SK-N-SH treated with all-trans-retinoic acid at 6 μM for 48 hours (cell line): Measurements from ENCODE around the gene SCFD2.

Experiments
- ATAC-seq: fragments of 200-7000 bp; cut with Tn5 transposase; 3 replicates; pipeline ENCODE4 v1.9.1; 2020; ENCODE audit warnings: mild to moderate bottlenecking, moderate library complexity
- ARNTL ChIP-seq: fragments of 450-650 bp; formaldehyde crosslinking; IDR thresholded peaks from 2 replicates; pipeline ENCODE4 v1.5.0; 2020; ENCODE audit warnings: low read depth, mild to moderate bottlenecking, moderate library complexity, borderline replicate concordance
- BACH2 ChIP-seq: fragments of 250-450 bp; sonication (Bioruptor Pico); IDR thresholded peaks from 2 replicates; pipeline ENCODE4 v1.9.0; 2021; ENCODE audit warnings: mild to moderate bottlenecking, borderline replicate concordance
- CREB5 ChIP-seq: fragments of 250-450 bp; sonication (Bioruptor Pico); IDR thresholded peaks from 2 replicates; pipeline ENCODE4 v1.5.1; 2020; ENCODE audit warnings: low read depth, mild to moderate bottlenecking, moderate library complexity
- CSDC2 ChIP-seq: fragments of 250-450 bp; sonication (Bioruptor Pico); IDR thresholded peaks from 2 replicates; pipeline ENCODE4 v1.5.0; 2020; ENCODE audit warnings: mild to moderate bottlenecking, moderate library complexity
- ESRRG ChIP-seq: fragments of 250-450 bp; sonication (Bioruptor Pico); IDR thresholded peaks from 2 replicates; pipeline ENCODE4 v1.6.1; 2021; ENCODE audit warnings: mild to moderate bottlenecking
- ISL1 ChIP-seq: fragments of 250-450 bp; sonication (Bioruptor Pico); IDR thresholded peaks from 2 replicates; pipeline ENCODE4 v2.1.2; 2022; ENCODE audit warnings: mild to moderate bottlenecking, moderate library complexity
- OSR1 ChIP-seq: fragments of 250-450 bp; sonication (Bioruptor Pico); IDR thresholded peaks from 2 replicates; pipeline ENCODE4 v1.8.0; 2022; ENCODE audit warnings: moderate library complexity, mild to moderate bottlenecking, inconsistent platforms
- POU6F1 ChIP-seq: fragments of 250-450 bp; sonication (Bioruptor Pico); IDR thresholded peaks from 2 replicates; pipeline ENCODE4 v1.8.0; 2021; ENCODE audit warnings: low read depth, mild to moderate bottlenecking, moderate library complexity, borderline replicate concordance
- PPARA ChIP-seq: fragments of 250-450 bp; sonication (Bioruptor Pico); IDR thresholded peaks from 2 replicates; pipeline ENCODE4 v1.5.0; 2020; ENCODE audit warnings: mild to moderate bottlenecking, borderline replicate concordance
- RARB ChIP-seq: fragments of 250-450 bp; sonication (Bioruptor Pico); IDR thresholded peaks from 2 replicates; pipeline ENCODE4 v1.8.0; 2021; ENCODE audit warnings: mild to moderate bottlenecking, moderate library complexity
- SNAI2 ChIP-seq: fragments of 250-450 bp; sonication (Bioruptor Pico); IDR thresholded peaks from 2 replicates; pipeline ENCODE4 v1.5.0; 2020; ENCODE audit warnings: mild to moderate bottlenecking, moderate library complexity
- TCF4 ChIP-seq: fragments of 250-450 bp; sonication (Bioruptor Pico); IDR thresholded peaks from 2 replicates; pipeline ENCODE4 v1.8.0; 2021; ENCODE audit warnings: mild to moderate bottlenecking, moderate library complexity, borderline replicate concordance
- TSHZ2 ChIP-seq: fragments of 250-450 bp; sonication (Bioruptor Pico); IDR thresholded peaks from 2 replicates; pipeline ENCODE4 v1.5.0; 2020; ENCODE audit warnings: mild to moderate bottlenecking, moderate library complexity
- ZC3H10 ChIP-seq: fragments of 250-450 bp; sonication (Bioruptor Pico); IDR thresholded peaks from 2 replicates; pipeline ENCODE4 v1.5.1; 2021; ENCODE audit warnings: mild to moderate bottlenecking, moderate library complexity
- ZFP30 ChIP-seq: fragments of 450-650 bp; formaldehyde crosslinking; IDR thresholded peaks from 2 replicates; pipeline ENCODE4 v1.5.0; 2022; ENCODE audit warnings: mild to moderate bottlenecking, moderate library complexity
- ZNF565 ChIP-seq: fragments of 450-650 bp; formaldehyde crosslinking; conservative IDR thresholded peaks from 2 replicates; pipeline ENCODE4 v1.5.0; 2020; ENCODE audit warnings: low read depth, mild to moderate bottlenecking, moderate library complexity
- ZNF70 ChIP-seq: fragments of 450-650 bp; formaldehyde crosslinking; IDR thresholded peaks from 2 replicates; pipeline ENCODE4 v1.5.0; 2020; ENCODE audit warnings: mild to moderate bottlenecking, moderate library complexity
- ZNF8 ChIP-seq: fragments of 450-650 bp; formaldehyde crosslinking; IDR thresholded peaks from 2 replicates; pipeline ENCODE4 v1.5.0; 2020; ENCODE audit warnings: mild to moderate bottlenecking, moderate library complexity
- TF ChIP-seq, protein P1 (sequence below): fragments of 250-450 bp; sonication (Bioruptor Pico); IDR thresholded peaks from 2 replicates; pipeline ENCODE4 v1.8.0; 2020; ENCODE audit warnings: mild to moderate bottlenecking, moderate library complexity, borderline replicate concordance
- TF ChIP-seq, protein P2 (sequence below): fragments of 250-450 bp; sonication (Bioruptor Pico); IDR thresholded peaks from 2 replicates; pipeline ENCODE4 v1.5.1; 2021; ENCODE audit warnings: mild to moderate bottlenecking, moderate library complexity

The SCFD2 gene

GRCh38 chr4:53151489-53151788 lies 214.4 kb downstream of the SCFD2 start:
- TF ChIP-seq TSHZ2 (CRISPR knock-in tag), result no peak
- no peak for TF ChIP-seq SNAI2
- no peak for TF ChIP-seq OSR1 (CRISPR knock-in tag)
- no peak for TF ChIP-seq POU6F1
- TF ChIP-seq, protein P1, sequence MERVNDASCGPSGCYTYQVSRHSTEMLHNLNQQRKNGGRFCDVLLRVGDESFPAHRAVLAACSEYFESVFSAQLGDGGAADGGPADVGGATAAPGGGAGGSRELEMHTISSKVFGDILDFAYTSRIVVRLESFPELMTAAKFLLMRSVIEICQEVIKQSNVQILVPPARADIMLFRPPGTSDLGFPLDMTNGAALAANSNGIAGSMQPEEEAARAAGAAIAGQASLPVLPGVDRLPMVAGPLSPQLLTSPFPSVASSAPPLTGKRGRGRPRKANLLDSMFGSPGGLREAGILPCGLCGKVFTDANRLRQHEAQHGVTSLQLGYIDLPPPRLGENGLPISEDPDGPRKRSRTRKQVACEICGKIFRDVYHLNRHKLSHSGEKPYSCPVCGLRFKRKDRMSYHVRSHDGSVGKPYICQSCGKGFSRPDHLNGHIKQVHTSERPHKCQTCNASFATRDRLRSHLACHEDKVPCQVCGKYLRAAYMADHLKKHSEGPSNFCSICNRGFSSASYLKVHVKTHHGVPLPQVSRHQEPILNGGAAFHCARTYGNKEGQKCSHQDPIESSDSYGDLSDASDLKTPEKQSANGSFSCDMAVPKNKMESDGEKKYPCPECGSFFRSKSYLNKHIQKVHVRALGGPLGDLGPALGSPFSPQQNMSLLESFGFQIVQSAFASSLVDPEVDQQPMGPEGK (CRISPR knock-in tag), result no peak
- no peak for TF ChIP-seq CSDC2
- no peak for TF ChIP-seq ZFP30 (CRISPR knock-in tag)
- no peak for TF ChIP-seq RARB (CRISPR knock-in tag)
- no peak for TF ChIP-seq ARNTL (CRISPR knock-in tag)
- TF ChIP-seq, protein P2, sequence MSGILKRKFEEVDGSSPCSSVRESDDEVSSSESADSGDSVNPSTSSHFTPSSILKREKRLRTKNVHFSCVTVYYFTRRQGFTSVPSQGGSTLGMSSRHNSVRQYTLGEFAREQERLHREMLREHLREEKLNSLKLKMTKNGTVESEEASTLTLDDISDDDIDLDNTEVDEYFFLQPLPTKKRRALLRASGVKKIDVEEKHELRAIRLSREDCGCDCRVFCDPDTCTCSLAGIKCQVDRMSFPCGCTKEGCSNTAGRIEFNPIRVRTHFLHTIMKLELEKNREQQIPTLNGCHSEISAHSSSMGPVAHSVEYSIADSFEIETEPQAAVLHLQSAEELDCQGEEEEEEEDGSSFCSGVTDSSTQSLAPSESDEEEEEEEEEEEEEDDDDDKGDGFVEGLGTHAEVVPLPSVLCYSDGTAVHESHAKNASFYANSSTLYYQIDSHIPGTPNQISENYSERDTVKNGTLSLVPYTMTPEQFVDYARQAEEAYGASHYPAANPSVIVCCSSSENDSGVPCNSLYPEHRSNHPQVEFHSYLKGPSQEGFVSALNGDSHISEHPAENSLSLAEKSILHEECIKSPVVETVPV (CRISPR knock-in tag), result no peak
- no peak for TF ChIP-seq ZC3H10 (CRISPR knock-in tag)
- TF ChIP-seq, all 23 proteins: peak for 0
- no peak for ATAC-seq

DNA sequence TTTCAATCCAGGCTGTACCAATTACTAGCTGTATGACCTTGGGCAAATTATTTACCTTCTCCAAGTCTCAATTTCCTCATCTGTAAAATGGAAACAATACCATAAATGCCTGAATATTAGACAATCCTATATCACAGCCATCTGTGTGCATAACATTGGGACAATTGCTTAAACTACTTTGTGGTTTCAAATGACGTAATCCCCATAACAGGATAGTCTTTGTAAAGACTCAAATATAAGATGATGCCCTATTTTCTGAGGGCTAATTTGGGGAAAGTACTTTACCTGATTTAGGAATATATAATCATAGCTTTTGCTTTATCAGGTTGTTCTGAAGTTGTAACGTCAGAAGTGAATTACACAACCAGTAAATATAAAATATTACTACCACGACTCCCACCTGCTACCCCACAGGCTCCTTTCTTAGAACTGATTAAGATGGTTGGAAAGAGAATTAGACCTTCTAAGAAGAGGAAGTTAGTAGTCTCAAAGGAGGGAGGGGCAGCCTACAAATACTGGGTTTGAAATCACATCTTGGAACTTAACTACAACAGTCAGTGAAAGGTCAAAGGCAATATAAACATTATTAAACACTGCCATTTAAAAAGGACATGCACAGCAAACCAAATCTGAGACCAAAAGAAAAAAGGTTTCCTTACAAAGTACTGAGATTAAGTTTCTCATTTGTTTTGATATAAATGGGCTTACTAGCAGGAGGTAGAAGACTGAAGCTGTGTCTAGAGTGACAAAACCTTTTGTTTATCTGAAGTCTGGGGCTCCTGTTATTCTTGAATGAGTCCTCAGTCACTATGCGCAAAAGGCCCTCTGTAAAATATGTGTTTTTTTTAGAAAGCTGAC lies 215.0 kb downstream of the SCFD2 start:
- no peak for ATAC-seq
- TF ChIP-seq OSR1 (CRISPR knock-in tag), result no peak
- TF ChIP-seq ESRRG (CRISPR knock-in tag), result no peak
- no peak for TF ChIP-seq ZNF565 (CRISPR knock-in tag)
- no peak for TF ChIP-seq CSDC2
- TF ChIP-seq ZFP30 (CRISPR knock-in tag), result no peak
- TF ChIP-seq TSHZ2 (CRISPR knock-in tag), result no peak
- TF ChIP-seq BACH2 (CRISPR knock-in tag), result no peak
- TF ChIP-seq, protein P2 (CRISPR knock-in tag), result no peak
- TF ChIP-seq POU6F1, result no peak
- TF ChIP-seq TCF4 (CRISPR knock-in tag), result no peak
- TF ChIP-seq ISL1 (CRISPR knock-in tag), result no peak
- TF ChIP-seq, protein P1 (CRISPR knock-in tag), result no peak
- no peak for TF ChIP-seq ZNF8 (CRISPR knock-in tag)
- TF ChIP-seq ZC3H10 (CRISPR knock-in tag), result no peak
- TF ChIP-seq ARNTL (CRISPR knock-in tag), result no peak
- TF ChIP-seq ZNF70 (CRISPR knock-in tag), result no peak
- TF ChIP-seq CREB5 (CRISPR knock-in tag), result no peak
- TF ChIP-seq PPARA (CRISPR knock-in tag), result no peak
- TF ChIP-seq SNAI2, result no peak
